GDM1 (cell line): Measurements from ENCODE around the gene TNN.

Experiments used
- DNase-seq: peaks from one replicate; lab custom pipeline; 2025; lab: John Stamatoyannopoulos, UW

TNN gene

GRCh38 chr1:175148068-175148467 lies 80.4 kb downstream of the TNN start:
- no peak for DNase-seq

DNA sequence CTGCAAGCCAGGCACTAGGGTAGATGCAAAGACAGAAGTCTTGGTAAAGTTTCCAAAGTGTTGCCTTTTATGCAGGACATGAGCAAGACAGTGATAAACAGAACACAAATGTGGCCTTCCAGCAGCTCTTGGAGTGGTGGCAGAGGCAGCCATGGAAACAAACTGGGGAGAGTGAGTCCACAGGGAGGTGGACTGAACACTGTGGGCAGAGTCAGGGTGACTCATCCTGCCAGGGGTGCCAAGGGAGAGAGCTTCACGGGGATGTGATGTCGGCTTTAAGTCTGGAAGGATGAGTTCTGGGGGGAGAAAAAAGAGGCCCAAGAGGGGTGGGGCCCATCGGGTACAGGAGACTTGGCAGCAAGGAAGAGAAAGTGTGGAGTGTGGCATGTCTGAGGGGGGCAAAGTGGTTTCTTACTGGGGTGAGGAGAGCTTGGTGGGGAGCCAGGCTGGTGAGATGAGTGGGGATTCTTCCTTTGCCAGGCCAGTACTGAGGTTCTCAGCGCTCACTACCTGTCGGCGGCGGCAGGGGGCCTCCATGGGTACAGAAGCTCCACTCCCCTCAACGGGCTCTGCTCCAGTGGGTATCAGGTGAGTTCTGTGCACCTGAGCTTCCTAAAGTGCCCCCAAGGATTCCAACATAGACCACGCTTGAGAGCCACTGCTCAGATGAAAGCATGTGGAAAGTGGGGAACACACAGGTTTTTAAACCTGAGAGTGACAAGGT lies 83.1 kb downstream of the TNN start:
- DNase-seq, result no peak

DNA sequence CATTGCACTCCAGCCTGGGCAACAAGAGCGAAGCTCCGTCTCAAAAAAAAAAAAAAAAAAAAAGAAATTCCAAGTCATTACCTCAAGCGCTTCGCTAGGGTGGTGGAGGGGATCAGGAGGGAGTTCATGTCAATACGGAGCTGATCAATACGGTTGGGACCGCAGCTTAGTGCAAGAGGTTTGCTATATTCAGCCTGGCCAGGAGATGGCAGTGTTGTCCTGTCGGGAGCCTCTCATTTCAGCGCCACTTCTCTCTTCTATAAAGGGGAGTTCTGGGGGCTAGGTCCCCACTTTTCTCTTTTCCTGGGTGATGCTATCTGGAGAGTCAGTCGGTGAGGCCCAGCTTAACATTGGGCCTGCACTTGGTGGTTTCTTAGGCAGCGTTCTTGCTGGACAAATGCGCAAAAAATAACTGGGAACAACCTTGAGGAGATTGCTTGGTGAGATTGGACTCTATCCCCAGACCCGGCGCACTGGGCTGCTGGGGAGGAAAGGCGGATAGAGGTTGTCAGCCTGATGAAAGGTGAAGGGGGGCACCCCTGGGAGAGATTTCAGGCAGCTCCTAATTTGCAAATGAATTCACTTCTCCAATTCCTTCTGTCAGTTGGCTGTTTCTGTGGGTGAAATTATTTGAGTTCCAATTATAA lies 84.5 kb downstream of the TNN start:
- peak; percentile 12 for DNase-seq

GRCh38 chr1:175154629-175155472 lies 87.2 kb downstream of the TNN start:
- DNase-seq, result peak; percentile 8

GRCh38 chr1:175155473-175155856 lies 87.8 kb downstream of the TNN start:
- no peak for DNase-seq

DNA sequence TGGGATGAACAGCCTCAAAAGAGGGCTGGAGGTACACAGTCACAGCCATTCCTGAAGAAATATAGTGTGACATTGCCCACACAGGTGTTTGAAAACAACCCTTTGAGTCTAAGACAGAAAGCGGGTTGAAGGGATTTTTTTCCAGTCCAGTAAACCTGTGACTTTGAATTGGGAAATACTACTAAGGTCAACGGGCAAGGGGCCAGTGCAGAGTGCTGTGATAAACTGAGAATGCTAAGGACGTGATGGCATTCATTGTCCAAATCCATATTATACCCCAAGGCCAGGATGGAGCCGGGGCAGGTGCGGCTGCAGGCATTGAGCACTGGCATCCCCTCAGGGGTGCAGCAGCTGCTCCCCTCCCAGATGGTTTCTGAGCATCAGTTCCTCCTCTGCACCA lies 88.3 kb downstream of the TNN start:
- DNase-seq, result no peak

GRCh38 chr1:175157200-175157599 lies 89.6 kb downstream of the TNN start:
- DNase-seq, result no peak

DNA sequence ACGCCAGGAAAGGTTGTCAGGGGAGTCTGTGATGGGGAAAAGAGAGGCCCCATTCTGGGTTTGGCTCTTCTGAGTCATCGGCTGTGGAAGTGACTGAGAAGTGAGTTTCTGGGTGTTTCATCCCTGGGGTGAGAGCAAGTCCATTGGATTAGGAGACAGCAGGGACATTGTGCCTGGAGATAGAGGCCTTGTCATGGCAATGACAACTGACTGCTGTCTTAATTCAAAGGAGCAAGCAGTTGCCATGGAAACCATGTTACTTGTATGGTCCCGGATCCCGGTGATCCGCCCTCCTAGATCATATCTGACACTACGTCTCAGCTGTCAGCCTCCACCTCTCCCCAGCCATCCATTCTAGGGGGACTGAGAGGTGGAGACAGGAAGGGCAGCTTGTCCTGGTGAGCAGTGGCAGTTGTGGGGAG lies 90.5 kb downstream of the TNN start:
- no peak for DNase-seq

- no peak for DNase-seq
Measured at GRCh38 chr1:175162955-175163354, 95.3 kb downstream of the TNN start.

- DNase-seq, result no peak
Measured at GRCh38 chr1:175163702-175164101, 96.1 kb downstream of the TNN start.

GRCh38 chr1:175164751-175165150 lies 97.1 kb downstream of the TNN start:
- no peak for DNase-seq

- DNase-seq, result no peak
Measured at GRCh38 chr1:175166746-175167145, 99.1 kb downstream of the TNN start.

- no peak for DNase-seq
Measured at GRCh38 chr1:175167861-175168260, 100.2 kb downstream of the TNN start.

DNA sequence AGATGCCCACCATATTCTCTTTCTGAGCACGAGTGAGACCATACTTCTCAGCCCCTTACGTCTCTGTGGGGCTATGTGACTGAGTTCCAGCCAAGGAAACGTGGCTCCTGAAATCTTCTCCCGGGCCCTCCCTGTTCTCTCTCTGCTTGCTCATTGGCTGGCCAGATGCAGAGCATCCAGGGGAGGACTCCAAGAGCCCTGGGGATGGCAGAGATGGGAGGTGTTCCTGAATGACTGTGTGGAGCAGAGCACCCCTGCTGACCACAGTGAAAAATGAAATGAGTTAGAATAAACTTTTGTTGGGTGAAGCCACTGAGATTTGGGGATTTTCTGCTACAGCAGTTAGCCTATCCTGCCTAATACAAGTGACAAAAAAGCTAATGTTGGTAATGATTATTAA lies 101.1 kb downstream of the TNN start:
- no peak for DNase-seq

DNA sequence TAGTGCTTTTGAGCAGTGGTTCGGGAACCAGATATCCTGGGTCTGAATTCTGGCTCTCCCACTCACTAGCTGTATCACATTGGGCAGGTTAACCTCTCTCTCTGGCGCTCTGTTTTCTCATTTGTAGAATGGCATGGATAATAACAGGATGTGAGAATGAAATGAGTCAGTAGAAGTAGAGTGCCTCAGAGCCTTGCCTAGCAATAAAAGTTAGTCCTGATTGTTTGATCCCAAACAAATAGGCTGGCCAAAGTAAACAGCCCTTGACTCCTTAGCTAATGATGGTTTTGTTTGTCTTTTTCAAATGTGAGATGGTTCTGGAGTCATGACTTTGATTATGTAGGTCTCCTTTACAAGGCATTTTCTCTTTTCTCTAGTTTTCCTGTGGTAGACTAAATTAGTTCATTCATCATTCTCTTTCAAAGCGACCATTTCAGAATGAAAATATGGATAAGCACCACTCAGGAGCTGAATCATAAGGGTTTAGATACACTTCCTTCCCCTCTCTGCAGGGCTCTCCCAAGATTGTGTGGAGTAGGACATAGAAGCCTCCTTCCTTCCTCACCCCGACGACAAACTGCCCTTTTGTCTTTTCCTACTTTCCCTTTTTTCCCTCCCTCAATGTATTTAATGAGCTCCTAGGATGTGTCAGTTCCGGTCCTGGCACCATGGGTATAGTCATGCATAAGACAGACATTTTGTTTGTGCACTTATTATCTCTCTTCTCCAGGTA lies 101.8 kb downstream of the TNN start:
- no peak for DNase-seq

DNA sequence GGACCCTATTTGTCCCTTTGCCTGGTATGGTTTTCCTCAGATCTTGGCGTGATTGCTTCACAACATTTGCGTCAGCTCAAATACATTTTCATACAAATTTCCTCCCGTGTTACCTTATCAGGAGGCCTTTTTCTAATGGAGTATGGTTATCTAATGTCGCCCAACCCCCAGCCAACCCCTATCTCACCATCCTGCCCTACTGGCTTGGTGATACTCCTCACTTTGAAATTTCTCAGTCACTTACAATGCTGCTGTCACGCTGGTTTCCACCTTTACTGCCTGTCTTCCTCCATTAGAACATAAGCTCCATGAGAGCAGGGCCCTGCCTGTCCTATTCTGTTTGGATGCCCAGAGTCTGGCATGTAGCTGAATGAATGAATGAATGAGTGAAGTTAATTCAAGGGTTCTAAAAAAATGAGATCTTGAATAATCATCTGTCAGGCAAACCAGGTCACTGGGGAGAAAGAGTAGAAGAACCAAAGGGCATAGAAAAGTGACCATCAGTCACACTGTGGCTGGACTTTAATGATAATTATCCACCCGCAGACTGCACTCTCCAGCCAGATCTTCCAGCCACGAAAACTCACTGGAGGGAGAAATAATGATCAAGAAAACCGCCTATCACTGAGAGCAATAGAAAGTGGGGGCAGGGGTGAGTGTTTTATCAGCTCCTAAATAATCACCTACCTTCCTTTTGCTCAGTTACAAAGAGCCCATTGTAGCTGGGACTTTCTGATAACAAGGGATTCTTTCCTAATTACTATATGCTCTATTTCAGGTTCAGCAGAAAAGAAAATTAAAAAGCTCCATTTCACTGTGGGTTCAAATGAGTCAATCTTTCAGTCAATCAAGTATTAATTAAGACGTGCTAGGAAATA lies 103.6 kb downstream of the TNN start:
- DNase-seq, result no peak

DNA sequence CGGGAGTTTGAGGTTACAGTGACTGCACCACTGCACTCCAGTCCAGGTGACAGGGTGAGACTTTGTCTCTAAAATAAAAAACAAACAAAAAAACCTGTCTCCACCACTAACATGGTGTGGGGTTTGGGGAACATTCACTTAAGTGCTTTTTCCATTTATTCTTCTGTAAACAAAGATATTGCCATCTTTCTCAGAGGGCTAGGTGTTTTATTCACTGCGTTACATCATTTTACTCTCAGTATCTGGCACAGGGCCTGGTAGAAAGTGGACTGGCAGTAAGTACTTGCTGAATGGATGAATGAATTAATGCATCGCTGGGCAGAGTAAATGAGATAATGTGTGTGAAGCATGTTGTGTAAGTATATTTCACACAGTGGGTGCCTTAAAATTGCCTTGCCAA lies 104.9 kb downstream of the TNN start:
- DNase-seq, result no peak

DNA sequence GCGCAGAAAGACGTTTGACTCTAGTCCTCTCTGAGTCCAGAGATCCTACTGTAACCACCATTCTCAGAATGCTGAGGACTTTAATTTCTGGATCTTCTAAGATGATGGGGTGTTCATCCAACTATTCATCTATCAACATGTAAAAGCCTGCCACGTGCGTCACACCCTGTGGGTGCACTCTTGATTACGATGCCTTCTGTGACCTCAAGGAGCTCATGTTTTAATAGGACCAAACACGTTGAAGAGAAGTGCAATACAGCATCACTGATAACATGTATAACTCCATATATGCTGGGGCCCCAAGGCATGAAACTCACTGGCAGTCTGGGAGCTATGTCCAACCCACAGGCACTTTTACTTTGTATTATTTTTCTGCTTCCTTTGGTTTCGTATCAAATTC lies 105.9 kb downstream of the TNN start:
- DNase-seq, result no peak

- no peak for DNase-seq
Measured at GRCh38 chr1:175174309-175175102, 106.9 kb downstream of the TNN start.

GRCh38 chr1:175176246-175176645 lies 108.6 kb downstream of the TNN start:
- DNase-seq, result no peak
